Endodermal cell (in vitro differentiated cells): ENCODE data around the gene CLCC1. TPM values are rescaled to one million over a fixed set of nuclear protein-coding genes. Genes with fewer than 3 reads are reported as not detected.
A peak's percentile ranks its signal among the peaks of the same experiment; 100 is the strongest.

Experiments used
- DNase-seq: peaks from one replicate; pipeline ENCODE4 v3.0.0-alpha.2; 2017
- H3K27ac ChIP-seq: 2 replicates; pipeline ENCODE4 v1.5.1; 2013; ENCODE audit warnings: mild to moderate bottlenecking, low read depth, low read length, moderate library complexity
- H3K27me3 ChIP-seq: 2 replicates; pipeline ENCODE4 v1.6.1; 2013; ENCODE audit warnings: mild to moderate bottlenecking, low read length, moderate library complexity; ENCODE audit not compliant: insufficient read depth, control insufficient read depth, poor library complexity, severe bottlenecking
- H3K36me3 ChIP-seq: 2 replicates; pipeline ENCODE4 v1.7.0; 2013; ENCODE audit warnings: mild to moderate bottlenecking, low read length, moderate library complexity; ENCODE audit not compliant: control insufficient read depth, insufficient read depth
- H3K4me1 ChIP-seq: one replicate; pipeline ENCODE4 v1.7.0; 2013; ENCODE audit warnings: low read length; ENCODE audit not compliant: control insufficient read depth, insufficient read depth
- H3K4me3 ChIP-seq: 2 replicates; pipeline ENCODE4 v1.5.1; 2013; ENCODE audit warnings: mild to moderate bottlenecking, low read length, moderate library complexity
- H3K9ac ChIP-seq: 2 replicates; pipeline ENCODE4 v1.6.1; 2013; ENCODE audit warnings: mild to moderate bottlenecking, low read length, moderate library complexity; ENCODE audit not compliant: poor library complexity, severe bottlenecking; ENCODE audit errors: extremely low read depth
- H3K9me3 ChIP-seq: 2 replicates; pipeline ENCODE4 v1.6.1; 2013; ENCODE audit warnings: mild to moderate bottlenecking, low read length, moderate library complexity; ENCODE audit not compliant: control insufficient read depth
- H3K27ac Mint-ChIP-seq: 2 replicates; pipeline ENCODE4 v1.8.0; 2020; ENCODE audit warnings: mixed read lengths
- H3K27me3 Mint-ChIP-seq: 2 replicates; pipeline ENCODE4 v1.8.0; 2021; ENCODE audit warnings: mild to moderate bottlenecking, mixed read lengths; ENCODE audit not compliant: insufficient read depth
- H3K36me3 Mint-ChIP-seq: 2 replicates; pipeline ENCODE4 v1.8.0; 2020; ENCODE audit warnings: low read depth, mixed read lengths
- H3K4me1 Mint-ChIP-seq: 2 replicates; pipeline ENCODE4 v1.8.0; 2020; ENCODE audit warnings: mixed read lengths
- H3K4me3 Mint-ChIP-seq: 2 replicates; pipeline ENCODE4 v1.8.0; 2020; ENCODE audit warnings: mild to moderate bottlenecking, moderate library complexity, mixed read lengths
- H3K9me3 Mint-ChIP-seq: 2 replicates; pipeline ENCODE4 v1.8.0; 2020; ENCODE audit warnings: mild to moderate bottlenecking, mixed read lengths
- CTCF ChIP-seq: fragments of 200-600 bp; sonication (generic); conservative IDR thresholded peaks from 2 replicates; pipeline ENCODE4 v1.5.0; 2021; ENCODE audit warnings: antibody characterized with exemption, mild to moderate bottlenecking
- WGBS, 2 experiments: methylation state at CpG; one replicate each; pipeline versions ENCODE4 v1.1.5 to v1.1.7; 2013; ENCODE audit warnings: missing lambda C conversion rate in 2 of 2, mixed read lengths in 1 of 2; ENCODE audit not compliant: insufficient coverage in 1 of 2, insufficient read length in 1 of 2; 5-methylcytosine and 5-hydroxymethylcytosine counted together
- total RNA-seq, 2 donors: library from RNA; stranded (reverse); fragmentation: NEBNext Ultra II Directional in 1 of 2; extraction: Animal tissue kit (Norgen Biotek cat#: 25700) in 1 of 2; gene quantifications; 2 replicates in 1 of 2; 3 replicates in 1 of 2; pipeline ENCODE4 v1.2.1, GENCODE V29; 2021

CLCC1 gene
- total RNA-seq, 2 donors from 2014 or later, result 19.4 to 25.3 TPM

GRCh38 chr1:108951242-108951641, 12.0 kb downstream of the CLCC1 start:
- no peaks in the 10 kb centered on the region for H3K9me3 Mint-ChIP-seq
- Histone ChIP-seq H3K27ac (no peak overlapping the region), H3K4me1 (no peaks in the 10 kb centered on the region), H3K4me3 (no peak overlapping the region), H3K9ac (no peak overlapping the region), H3K36me3 (peaks cover 20% of the 10 kb centered on the region), H3K27me3 (no peaks in the 10 kb centered on the region), H3K9me3 (no peaks in the 10 kb centered on the region)
- peaks cover 13% of the 10 kb centered on the region for H3K4me1 Mint-ChIP-seq
- H3K27me3 Mint-ChIP-seq, result no peaks in the 10 kb centered on the region
- peaks cover 34% of the 10 kb centered on the region for H3K36me3 Mint-ChIP-seq
- H3K4me3 Mint-ChIP-seq, result no peak overlapping the region
- no peak overlapping the region for H3K27ac Mint-ChIP-seq
- no peak for TF ChIP-seq CTCF
- no peak for DNase-seq
- WGBS, 2 experiments, result 87 to 97% methylated on average over 2 to 3 of the region's 3 CpGs

- peaks cover 29% of the 10 kb centered on the region for H3K36me3 Mint-ChIP-seq
- H3K27ac Mint-ChIP-seq, result no peak overlapping the region
- Histone ChIP-seq H3K36me3 (peaks cover 26% of the 10 kb centered on the region), H3K9ac (no peak overlapping the region), H3K4me3 (no peak overlapping the region), H3K4me1 (no peaks in the 10 kb centered on the region), H3K27ac (no peak overlapping the region), H3K27me3 (no peaks in the 10 kb centered on the region), H3K9me3 (no peaks in the 10 kb centered on the region)
- WGBS, 2 experiments, result 98 to 100% methylated on average over 1 to 4 of the region's 4 CpGs
- no peak for TF ChIP-seq CTCF
- no peaks in the 10 kb centered on the region for H3K9me3 Mint-ChIP-seq
- DNase-seq, result no peak
- H3K27me3 Mint-ChIP-seq, result no peaks in the 10 kb centered on the region
- peaks cover 13% of the 10 kb centered on the region for H3K4me1 Mint-ChIP-seq
- H3K4me3 Mint-ChIP-seq, result no peak overlapping the region
Observed at GRCh38 chr1:108949044-108949443, 14.2 kb downstream of the CLCC1 start.

- Histone ChIP-seq H3K9me3 (no peaks in the 10 kb centered on the region), H3K27ac (peak overlapping the region; percentile 15), H3K4me3 (no peak overlapping the region), H3K9ac (no peak overlapping the region), H3K4me1 (no peaks in the 10 kb centered on the region), H3K27me3 (no peaks in the 10 kb centered on the region), H3K36me3 (peaks cover 32% of the 10 kb centered on the region)
- Mint-ChIP-seq H3K27ac (peak overlapping the region; percentile 53), H3K36me3 (peaks cover 33% of the 10 kb centered on the region), H3K27me3 (no peaks in the 10 kb centered on the region), H3K9me3 (no peaks in the 10 kb centered on the region), H3K4me1 (peaks cover 6% of the 10 kb centered on the region), H3K4me3 (no peak overlapping the region)
- WGBS, 2 experiments, result 26 to 37% methylated on average over 4 to 6 of the region's 6 CpGs
- DNase-seq, result no peak
- no peak for TF ChIP-seq CTCF
Observed at GRCh38 chr1:108947871-108948525, 15.3 kb downstream of the CLCC1 start.
